Activated CD8-positive, alpha-beta memory T cell treated with anti-CD3 and anti-CD28 coated beads, Interleukin-2, amount 50 U/mL, for 48 hours (primary cell): ENCODE measurements around the gene MRPS30.
A peak's percentile ranks its signal among the peaks of the same experiment; 100 is the strongest.
"Not testable (repeated sequence)": the region's sequence is repeated elsewhere in the genome, so short reads cannot be mapped to it uniquely, and the experiment has no call there.

Experiments
- DNase-seq: peaks from one replicate; pipeline ENCODE4 v3.0.0-alpha.2; 2020

Gene MRPS30

GRCh38 chr5:44808435-44809214, at the start of gene MRPS30:
MRPS30 (plus strand) TSS chr5:44808947; CDS start chr5:44808963, 16 bp downstream.
- peak; percentile 87 for DNase-seq

GRCh38 chr5:44769200-44769876, 39.4 kb upstream of the MRPS30 start:
- no peak for DNase-seq

- DNase-seq: no peak
Observed at GRCh38 chr5:44769877-44770209, 38.9 kb upstream of the MRPS30 start.

- no peak for DNase-seq
Observed at GRCh38 chr5:44770780-44771717, 37.7 kb upstream of the MRPS30 start.

- not testable (repeated sequence) for DNase-seq
Observed at GRCh38 chr5:44772397-44772796, 36.4 kb upstream of the MRPS30 start.

GRCh38 chr5:44774279-44774880, 34.4 kb upstream of the MRPS30 start:
- no peak for DNase-seq

- no peak for DNase-seq
Observed at GRCh38 chr5:44779167-44779566, 29.6 kb upstream of the MRPS30 start.

- DNase-seq: no peak
Observed at GRCh38 chr5:44783634-44784315, 25.0 kb upstream of the MRPS30 start.

GRCh38 chr5:44787731-44788130, 21.0 kb upstream of the MRPS30 start:
- DNase-seq: no peak

GRCh38 chr5:44789372-44789995, 19.3 kb upstream of the MRPS30 start:
- DNase-seq: not testable (repeated sequence)

- DNase-seq: not testable (repeated sequence)
Observed at GRCh38 chr5:44792031-44792673, 16.6 kb upstream of the MRPS30 start.

- no peak for DNase-seq
Observed at GRCh38 chr5:44794371-44794770, 14.4 kb upstream of the MRPS30 start.

GRCh38 chr5:44795496-44795895, 13.3 kb upstream of the MRPS30 start:
- DNase-seq: no peak

- DNase-seq: no peak
Observed at GRCh38 chr5:44797841-44798240, 10.9 kb upstream of the MRPS30 start.

- no peak for DNase-seq
Observed at GRCh38 chr5:44801992-44802391, 6.8 kb upstream of the MRPS30 start.

GRCh38 chr5:44806608-44807007, 2.1 kb upstream of the MRPS30 start:
- no peak for DNase-seq

- no peak for DNase-seq
Observed at GRCh38 chr5:44807269-44807668, 1.5 kb upstream of the MRPS30 start.

- DNase-seq: peak; percentile 71
Observed at GRCh38 chr5:44809215-44809955, 638 bp downstream of the MRPS30 start.

GRCh38 chr5:44809956-44810420, 1.2 kb downstream of the MRPS30 start:
- DNase-seq: no peak

- DNase-seq: no peak
Observed at GRCh38 chr5:44814761-44815160, 6.0 kb downstream of the MRPS30 start.
